Brain microvascular endothelial cell (primary cell): Measurements from ENCODE around the gene SMTNL1.

Experiments used
- DNase-seq: peaks from one replicate; pipeline ENCODE4 v3.0.0-alpha.2; 2020
- H3K27ac ChIP-seq: fragments of 250-450 bp; sonication (Bioruptor Pico); 2 replicates; pipeline ENCODE4 v1.5.1; 2020; ENCODE audit warnings: mild to moderate bottlenecking, moderate library complexity
- H3K27me3 ChIP-seq: fragments of 250-450 bp; sonication (Bioruptor Pico); replicated peaks from 2 replicates; pipeline ENCODE4 v1.5.1; 2020; ENCODE audit warnings: mild to moderate bottlenecking
- H3K36me3 ChIP-seq: fragments of 250-450 bp; sonication (Bioruptor Pico); replicated peaks from 2 replicates; pipeline ENCODE4 v1.5.1; 2020; ENCODE audit warnings: mild to moderate bottlenecking
- H3K4me3 ChIP-seq: 2 replicates; pipeline ENCODE4 v1.5.1; 2011; ENCODE audit warnings: low read depth, mild to moderate bottlenecking, control low read depth, low read length, moderate library complexity
- in situ Hi-C: cut with HindIII; loops from 2 replicates; pipeline ENCODE4 v1.10.0; 2017; ENCODE audit warnings: low sequenced_read_pairs, low pct_ligation_motif_present
- TF ChIP-seq, protein P1 (sequence below): IDR thresholded peaks from 2 replicates; pipeline ENCODE4 v1.5.1; 2011; ENCODE audit warnings: low read depth, mild to moderate bottlenecking, moderate library complexity, low read length, control low read depth, inconsistent platforms; ENCODE audit errors: missing control alignments

SMTNL1 gene

GRCh38 chr11:57516061-57516443 lies 21.3 kb upstream of the SMTNL1 start:
- H3K4me3 ChIP-seq: peak overlapping the region; percentile 77
- no peak for DNase-seq
- in situ Hi-C loops: no loop called here
- no peaks in the 10 kb centered on the region for H3K36me3 ChIP-seq
- no peaks in the 10 kb centered on the region for H3K27me3 ChIP-seq
- TF ChIP-seq, protein P1, sequence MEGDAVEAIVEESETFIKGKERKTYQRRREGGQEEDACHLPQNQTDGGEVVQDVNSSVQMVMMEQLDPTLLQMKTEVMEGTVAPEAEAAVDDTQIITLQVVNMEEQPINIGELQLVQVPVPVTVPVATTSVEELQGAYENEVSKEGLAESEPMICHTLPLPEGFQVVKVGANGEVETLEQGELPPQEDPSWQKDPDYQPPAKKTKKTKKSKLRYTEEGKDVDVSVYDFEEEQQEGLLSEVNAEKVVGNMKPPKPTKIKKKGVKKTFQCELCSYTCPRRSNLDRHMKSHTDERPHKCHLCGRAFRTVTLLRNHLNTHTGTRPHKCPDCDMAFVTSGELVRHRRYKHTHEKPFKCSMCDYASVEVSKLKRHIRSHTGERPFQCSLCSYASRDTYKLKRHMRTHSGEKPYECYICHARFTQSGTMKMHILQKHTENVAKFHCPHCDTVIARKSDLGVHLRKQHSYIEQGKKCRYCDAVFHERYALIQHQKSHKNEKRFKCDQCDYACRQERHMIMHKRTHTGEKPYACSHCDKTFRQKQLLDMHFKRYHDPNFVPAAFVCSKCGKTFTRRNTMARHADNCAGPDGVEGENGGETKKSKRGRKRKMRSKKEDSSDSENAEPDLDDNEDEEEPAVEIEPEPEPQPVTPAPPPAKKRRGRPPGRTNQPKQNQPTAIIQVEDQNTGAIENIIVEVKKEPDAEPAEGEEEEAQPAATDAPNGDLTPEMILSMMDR: no peak
- no peak overlapping the region for H3K27ac ChIP-seq

DNA sequence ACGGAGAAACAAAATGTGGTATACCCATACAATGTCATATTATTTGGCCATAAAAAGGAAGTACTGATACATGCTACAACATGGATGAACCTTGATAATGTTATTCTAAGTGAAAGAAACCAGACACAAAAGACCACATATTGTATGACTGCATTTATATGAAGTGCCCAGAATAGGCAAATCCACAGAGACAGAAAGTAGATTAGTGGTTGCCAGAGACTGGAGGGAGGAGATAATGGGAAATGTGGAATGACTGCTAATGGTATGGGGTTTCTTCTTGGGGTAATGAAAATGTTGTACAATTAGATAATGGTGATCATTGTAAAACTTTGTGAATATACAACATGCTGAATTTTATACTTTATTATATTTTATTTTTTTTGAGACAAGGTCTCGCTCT lies 16.3 kb upstream of the SMTNL1 start:
- no peaks in the 10 kb centered on the region for H3K27me3 ChIP-seq
- no peak for DNase-seq
- no peak overlapping the region for H3K4me3 ChIP-seq
- TF ChIP-seq, protein P1: no peak
- H3K27ac ChIP-seq: no peak overlapping the region
- H3K36me3 ChIP-seq: no peaks in the 10 kb centered on the region
- in situ Hi-C loops: no loop called here

DNA sequence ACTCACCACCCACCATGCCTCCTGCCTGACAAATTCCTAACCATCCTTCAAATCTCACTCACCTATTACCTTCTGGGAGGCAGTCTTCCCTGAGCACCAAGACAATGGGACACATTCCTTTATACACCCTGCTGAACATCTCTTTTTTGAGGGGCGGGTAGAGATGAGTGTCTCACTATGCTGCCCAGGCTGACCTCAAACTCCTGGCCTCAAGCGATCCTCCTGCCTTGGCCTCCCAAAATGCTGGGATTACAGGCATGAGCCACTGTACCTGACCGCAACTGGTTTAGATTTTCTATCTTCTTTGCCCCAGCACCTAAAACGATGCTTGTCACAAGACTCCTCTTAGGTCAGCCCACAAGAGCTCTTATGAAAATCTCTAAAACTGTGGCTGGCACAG lies 14.0 kb upstream of the SMTNL1 start:
- TF ChIP-seq, protein P1: no peak
- no peak for DNase-seq
- no peaks in the 10 kb centered on the region for H3K27me3 ChIP-seq
- H3K36me3 ChIP-seq: no peaks in the 10 kb centered on the region
- H3K4me3 ChIP-seq: no peak overlapping the region
- in situ Hi-C loops: no loop called here
- no peak overlapping the region for H3K27ac ChIP-seq

DNA sequence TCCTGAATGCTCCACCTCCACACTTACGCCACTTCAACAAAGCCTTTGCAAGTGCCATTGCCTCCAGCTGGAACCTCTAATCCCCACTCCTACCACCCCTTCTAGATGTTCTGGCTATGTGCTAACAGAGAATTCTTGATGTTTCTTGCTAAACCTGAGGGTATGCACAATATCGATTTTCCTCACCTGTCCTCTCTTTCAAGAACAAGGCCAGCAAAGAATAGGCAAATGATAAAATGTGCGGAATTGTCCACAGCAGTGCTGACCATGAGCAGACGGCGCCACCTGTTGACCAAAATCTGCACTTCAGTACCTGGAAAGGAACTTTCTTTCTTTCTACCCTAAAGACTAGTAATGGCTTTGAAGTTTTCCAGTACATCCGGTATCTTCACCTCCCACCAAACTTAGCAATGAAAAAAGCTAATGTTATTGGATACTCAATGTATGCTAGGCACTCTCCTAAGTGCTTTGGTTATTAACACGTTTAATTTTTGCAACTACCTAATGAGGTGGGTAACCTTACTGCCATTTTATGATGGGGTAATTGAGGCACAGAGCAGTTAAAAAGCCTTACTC lies 10.3 kb upstream of the SMTNL1 start:
- no peak overlapping the region for H3K27ac ChIP-seq
- in situ Hi-C loops: no loop called here

DNA sequence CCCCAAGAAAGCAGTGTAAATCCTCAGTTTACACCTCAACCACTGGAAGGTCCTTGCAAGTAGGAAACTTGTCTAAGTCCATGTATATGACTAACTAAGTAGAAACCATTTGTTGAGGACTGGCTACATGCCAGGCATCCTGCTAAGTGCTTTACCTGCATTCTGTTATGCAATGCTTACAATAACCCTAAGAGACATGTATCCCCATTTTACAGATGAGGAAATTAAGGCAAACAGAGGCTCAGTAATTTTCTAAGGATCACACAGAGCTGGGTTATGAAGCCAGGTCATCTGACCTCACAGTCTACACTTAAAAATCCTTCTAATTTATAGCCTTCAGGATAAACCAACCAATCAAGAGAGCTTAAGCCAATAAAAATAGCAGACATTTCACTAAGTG lies 8.4 kb upstream of the SMTNL1 start:
- Histone ChIP-seq H3K4me3 (no peak overlapping the region), H3K27me3 (no peaks in the 10 kb centered on the region), H3K27ac (no peak overlapping the region), H3K36me3 (peaks cover 4% of the 10 kb centered on the region)
- TF ChIP-seq, protein P1: no peak
- in situ Hi-C loops: no loop called here
- no peak for DNase-seq

More for the DNA sequence above, 10.3 kb upstream of the SMTNL1 start:
- TF ChIP-seq, protein P1: peak; percentile 91
- Histone ChIP-seq H3K4me3 (no peak overlapping the region), H3K27me3 (no peaks in the 10 kb centered on the region), H3K36me3 (peaks cover 4% of the 10 kb centered on the region)
- peak; percentile 63 for DNase-seq

DNA sequence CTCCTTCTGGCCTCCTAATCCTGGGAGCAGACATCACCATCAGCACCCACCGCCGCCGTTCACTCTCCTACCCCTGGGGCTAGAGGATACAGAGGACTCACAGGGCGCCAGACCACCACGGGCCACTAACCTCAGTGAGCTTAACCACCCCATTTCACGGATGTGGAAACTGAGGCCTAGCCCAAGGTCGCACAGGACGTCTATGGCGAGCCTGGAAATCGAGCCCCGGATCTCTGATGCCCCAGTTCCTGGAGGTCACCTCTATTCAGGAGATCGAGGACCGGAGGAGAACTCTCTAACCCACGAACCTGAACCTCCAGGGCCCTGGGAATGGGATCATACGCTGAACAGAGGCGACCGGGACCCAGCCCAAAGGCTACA lies 7.2 kb upstream of the SMTNL1 start:
- in situ Hi-C loops: no loop called here
- TF ChIP-seq, protein P1: no peak
- Histone ChIP-seq H3K27ac (peak overlapping the region; percentile 19), H3K27me3 (no peaks in the 10 kb centered on the region), H3K4me3 (peak overlapping the region; percentile 94), H3K36me3 (peaks cover 4% of the 10 kb centered on the region)
- no peak for DNase-seq
